Coronary artery (tissue), 2 donors: ENCODE results near the gene UBASH3B.

Experiments used
- DNase-seq: peaks from one replicate; pipeline ENCODE4 v3.0.0-alpha.2; 2017; ENCODE audit warnings: low spot score
- H3K27ac ChIP-seq, 2 donors: fragments of 200-600 bp; sonication (generic); one replicate each; pipeline ENCODE4 v1.5.1; 2016 to 2019
- H3K4me3 ChIP-seq: fragments of 200-600 bp; sonication (generic); 2 replicates; pipeline ENCODE4 v1.5.1; 2016; ENCODE audit warnings: mild to moderate bottlenecking, moderate library complexity
- TF ChIP-seq, protein P1 (sequence below): fragments of 200-600 bp; sonication (generic); IDR thresholded peaks from one replicate; pipeline ENCODE4 v1.5.1; 2019; ENCODE audit warnings: antibody characterized with exemption

Gene UBASH3B

GRCh38 chr11:122721964-122722266, 66.4 kb downstream of the UBASH3B start:
- no peak overlapping the region for H3K4me3 ChIP-seq
- H3K27ac ChIP-seq: no peak overlapping the region
- DNase-seq: no peak
- TF ChIP-seq, protein P1, sequence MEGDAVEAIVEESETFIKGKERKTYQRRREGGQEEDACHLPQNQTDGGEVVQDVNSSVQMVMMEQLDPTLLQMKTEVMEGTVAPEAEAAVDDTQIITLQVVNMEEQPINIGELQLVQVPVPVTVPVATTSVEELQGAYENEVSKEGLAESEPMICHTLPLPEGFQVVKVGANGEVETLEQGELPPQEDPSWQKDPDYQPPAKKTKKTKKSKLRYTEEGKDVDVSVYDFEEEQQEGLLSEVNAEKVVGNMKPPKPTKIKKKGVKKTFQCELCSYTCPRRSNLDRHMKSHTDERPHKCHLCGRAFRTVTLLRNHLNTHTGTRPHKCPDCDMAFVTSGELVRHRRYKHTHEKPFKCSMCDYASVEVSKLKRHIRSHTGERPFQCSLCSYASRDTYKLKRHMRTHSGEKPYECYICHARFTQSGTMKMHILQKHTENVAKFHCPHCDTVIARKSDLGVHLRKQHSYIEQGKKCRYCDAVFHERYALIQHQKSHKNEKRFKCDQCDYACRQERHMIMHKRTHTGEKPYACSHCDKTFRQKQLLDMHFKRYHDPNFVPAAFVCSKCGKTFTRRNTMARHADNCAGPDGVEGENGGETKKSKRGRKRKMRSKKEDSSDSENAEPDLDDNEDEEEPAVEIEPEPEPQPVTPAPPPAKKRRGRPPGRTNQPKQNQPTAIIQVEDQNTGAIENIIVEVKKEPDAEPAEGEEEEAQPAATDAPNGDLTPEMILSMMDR: no peak

- DNase-seq: no peak
- TF ChIP-seq, protein P1: no peak
- H3K27ac ChIP-seq: no peak overlapping the region
- no peak overlapping the region for H3K4me3 ChIP-seq
Observed at GRCh38 chr11:122723106-122723505, 67.6 kb downstream of the UBASH3B start.

GRCh38 chr11:122723576-122723975, 68.1 kb downstream of the UBASH3B start:
- no peak for DNase-seq
- no peak overlapping the region for H3K4me3 ChIP-seq
- no peak overlapping the region for H3K27ac ChIP-seq
- TF ChIP-seq, protein P1: no peak

DNA sequence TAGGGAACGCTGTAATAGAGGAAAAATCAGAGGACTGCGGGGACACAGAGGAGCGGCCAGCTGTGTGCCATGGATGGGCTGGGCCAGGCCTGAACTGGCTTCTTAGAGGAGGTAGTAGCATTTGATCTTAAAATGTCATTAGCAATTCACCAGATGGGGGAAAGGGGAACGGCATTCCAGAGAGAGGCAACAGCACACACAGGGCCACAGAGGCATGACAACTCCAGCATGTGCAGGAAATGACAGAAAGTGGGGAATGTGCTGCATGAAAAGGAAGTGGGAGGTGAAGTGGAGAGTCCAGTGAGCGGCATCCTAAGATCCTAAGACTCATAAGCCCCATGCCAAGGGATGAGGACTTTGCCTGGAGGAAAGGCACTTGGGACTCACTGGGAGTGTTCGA, 69.0 kb downstream of the UBASH3B start:
- Histone ChIP-seq H3K4me3 (no peak overlapping the region), H3K27ac (no peak overlapping the region)
- TF ChIP-seq, protein P1: no peak
- DNase-seq: no peak

DNA sequence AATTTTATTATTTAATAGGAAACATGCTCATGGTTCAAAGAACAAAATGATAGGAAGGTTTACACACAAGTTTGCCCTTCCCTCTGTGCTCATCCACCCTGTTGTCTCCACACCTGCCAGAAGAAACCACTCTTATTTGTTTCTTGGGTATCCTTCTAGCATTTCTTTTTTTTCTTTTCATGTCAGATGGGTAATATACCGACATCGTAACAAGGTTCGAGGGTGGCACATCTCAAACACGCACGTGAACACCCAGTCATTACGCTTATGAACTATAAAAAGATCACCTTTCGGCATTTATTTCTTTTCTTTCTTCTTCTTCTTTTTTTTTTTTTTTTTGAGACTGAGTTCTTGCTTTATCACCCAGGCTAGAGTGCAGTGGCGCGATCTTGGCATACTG, 70.5 kb downstream of the UBASH3B start:
- Histone ChIP-seq H3K27ac (no peak overlapping the region), H3K4me3 (no peak overlapping the region)
- TF ChIP-seq, protein P1: no peak
- no peak for DNase-seq

DNA sequence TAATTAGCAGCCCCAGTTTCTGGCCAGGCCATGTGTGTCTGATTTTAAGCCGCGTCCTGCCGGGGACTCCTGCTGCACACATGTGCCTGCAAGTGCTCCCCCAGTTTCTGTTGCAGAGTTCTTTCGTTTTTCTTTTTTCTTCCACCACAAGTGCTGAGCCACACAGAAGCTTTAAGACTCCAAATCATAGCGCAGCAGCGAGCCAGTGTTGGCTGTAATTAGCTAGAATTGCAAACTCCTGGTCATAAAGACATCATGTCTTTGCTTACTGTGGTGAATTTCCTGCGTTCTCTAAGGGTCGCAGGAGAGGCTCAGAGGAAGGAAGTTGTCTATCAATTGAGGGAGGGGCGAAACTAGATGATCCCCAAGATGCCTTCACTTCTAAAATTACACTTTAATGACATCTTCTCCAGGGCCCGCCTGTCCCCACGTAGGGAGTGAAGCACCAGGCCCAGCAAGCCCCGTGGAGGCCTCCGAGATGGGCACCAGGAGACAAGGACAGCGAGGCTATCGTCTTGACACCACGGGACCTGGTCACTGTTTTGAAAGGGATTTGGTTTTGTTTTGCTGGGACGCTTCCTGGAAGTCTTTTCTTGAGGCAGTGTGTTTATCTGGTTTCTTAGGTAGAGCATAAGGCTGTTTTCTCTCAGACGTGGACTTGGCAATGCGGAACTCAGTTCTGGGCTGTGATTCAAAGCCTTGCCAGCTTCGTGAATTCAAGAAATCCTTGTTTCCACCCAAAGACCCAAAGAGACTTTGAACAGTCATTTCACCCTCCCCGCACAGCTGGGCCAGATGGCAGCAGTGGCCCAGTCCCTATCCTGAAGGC, 71.8 kb downstream of the UBASH3B start:
- Histone ChIP-seq H3K27ac (peak overlapping the region in 1 of 2 donors; percentile 54), H3K4me3 (peak overlapping the region; percentile 17)
- TF ChIP-seq, protein P1: no peak
- DNase-seq: no peak

GRCh38 chr11:122728561-122728960, 73.0 kb downstream of the UBASH3B start:
- H3K27ac ChIP-seq: no peak overlapping the region
- H3K4me3 ChIP-seq: no peak overlapping the region
- TF ChIP-seq, protein P1: no peak
- no peak for DNase-seq
